HG03558 (cell line): Measurements from ENCODE around the gene PLXNA4.

Source experiments
- ATAC-seq: cut with Tn5 transposase; IDR thresholded peaks from one replicate; pipeline ENCODE4 v1.9.1; 2021; ENCODE audit warnings: moderate number of reproducible peaks; ENCODE audit not compliant: unreplicated experiment; ENCODE audit errors: extremely low read depth

PLXNA4 gene

DNA sequence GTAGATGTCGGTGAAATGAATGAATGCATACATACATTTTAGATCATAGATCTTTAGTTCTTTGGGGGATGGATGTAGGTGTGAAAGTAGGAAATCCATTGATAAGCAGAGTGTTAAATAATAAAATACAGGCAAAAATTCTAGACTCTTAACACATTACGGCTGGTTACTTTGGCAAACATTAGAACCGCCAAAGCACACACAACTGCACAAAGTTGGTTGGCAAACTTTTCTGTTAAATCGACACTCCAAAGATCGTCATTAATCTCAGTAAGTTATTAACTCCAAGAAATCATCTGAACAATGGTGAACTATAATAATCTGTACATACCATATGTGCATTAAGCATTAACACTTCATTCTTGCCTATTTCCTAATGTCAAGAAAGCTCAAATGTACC, 231.2 kb downstream of the PLXNA4 start:
- ATAC-seq = no peak

DNA sequence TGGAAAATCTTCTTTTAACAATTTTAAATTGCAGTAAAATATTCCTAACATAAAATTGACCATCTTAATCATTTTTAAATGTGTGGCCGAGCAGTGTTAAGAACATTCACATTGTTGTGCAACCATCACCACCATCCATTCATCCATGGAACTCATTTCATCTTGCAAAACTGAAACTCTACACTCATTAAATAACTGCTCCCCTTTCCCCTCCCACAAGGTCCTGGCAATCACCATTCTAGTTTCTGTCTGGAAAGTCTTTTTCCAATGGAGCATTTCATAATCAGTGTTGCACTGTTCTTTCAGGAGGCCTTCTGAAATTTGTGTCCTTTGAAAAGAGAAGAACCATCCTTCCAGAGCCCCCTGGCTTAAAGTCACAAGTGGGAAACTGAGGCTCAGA, 233.1 kb downstream of the PLXNA4 start:
- ATAC-seq = no peak

DNA sequence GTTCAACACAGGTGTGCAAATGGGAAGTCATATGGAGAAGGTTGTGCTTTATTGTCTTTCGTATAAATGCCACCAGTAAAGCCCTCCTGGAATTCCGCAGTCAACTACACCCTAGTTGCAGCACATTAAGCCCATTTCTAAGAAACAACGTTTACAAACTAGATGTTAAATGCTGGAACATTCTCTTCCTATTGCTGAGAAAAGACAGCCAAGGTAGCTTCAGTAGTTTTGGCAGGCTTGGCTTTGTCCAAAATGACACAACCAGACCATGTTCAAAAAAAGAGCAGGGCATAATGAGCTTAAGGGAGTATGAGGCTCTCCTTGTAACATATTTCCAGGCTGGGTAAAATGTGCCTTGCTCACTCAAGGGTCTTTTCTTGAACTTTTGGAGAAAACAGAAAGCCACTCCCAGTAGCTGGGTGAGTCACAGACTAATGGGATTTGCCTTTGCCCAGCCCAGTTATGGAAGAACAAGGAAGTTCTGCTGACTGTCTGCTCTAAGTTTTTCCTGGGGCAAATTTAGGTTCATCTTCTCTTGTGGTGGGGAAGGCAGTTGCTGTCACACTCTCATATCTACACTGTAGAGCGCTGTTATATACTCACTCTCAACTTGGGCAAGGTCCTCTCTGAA, 238.7 kb downstream of the PLXNA4 start:
- no peak for ATAC-seq

DNA sequence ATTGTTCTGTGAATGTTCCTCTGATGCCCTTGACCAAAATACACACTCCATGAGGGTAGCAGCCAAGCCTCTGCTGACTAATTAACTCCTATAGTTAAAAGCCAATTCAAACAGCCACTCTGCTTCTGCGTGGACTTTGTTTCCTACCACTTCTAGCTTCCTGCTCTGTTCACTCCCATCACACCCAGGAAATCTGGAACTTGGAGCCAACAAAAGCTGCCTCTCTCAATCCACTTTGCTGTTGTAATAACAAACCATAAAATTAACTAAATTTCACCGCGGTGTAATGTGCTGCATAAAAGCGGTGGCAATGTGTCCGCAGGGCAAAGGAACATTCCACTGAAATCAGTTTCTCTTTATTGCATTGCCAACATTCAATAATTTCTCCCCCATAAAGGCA, 239.5 kb downstream of the PLXNA4 start:
- ATAC-seq = no peak

DNA sequence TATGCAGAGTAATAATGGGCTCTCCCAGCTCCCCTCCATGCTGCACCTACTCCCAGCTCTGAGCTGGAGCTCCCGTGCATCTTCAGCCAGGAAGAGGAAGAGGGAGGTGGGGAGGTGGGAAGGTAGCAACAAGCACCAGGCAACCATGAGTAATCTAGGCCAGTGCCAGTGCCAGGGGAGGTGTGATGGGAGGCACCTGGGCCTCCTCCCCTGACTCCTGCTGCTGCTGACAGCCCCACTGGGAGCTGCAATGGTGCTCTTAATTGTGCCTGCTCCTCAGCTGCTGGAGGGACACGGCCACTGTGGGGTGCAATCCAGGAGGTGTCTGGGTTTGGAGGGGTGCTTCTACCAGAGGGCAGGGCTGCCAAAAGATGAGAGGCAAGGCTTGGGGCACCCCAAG, 243.0 kb downstream of the PLXNA4 start:
- no peak for ATAC-seq

DNA sequence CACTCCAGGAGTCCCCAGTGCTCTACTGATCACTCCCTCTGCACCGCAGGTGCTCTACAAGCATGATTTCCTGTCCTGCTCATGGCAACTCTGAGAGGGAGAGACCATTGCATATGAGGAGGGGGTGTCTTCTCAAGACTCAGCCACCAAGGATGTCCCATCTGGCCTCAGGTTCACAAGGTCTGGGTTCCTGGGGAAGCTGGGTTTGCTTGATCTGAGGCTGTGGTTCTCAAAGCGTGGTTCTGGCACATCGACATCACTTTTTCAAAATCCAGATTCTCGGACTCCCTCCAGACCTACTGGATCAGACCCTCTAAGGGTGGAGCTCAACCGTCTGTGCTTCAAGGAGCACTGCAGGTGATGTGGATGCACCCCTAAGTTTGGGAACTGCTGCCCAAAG, 247.5 kb downstream of the PLXNA4 start:
- no peak for ATAC-seq

DNA sequence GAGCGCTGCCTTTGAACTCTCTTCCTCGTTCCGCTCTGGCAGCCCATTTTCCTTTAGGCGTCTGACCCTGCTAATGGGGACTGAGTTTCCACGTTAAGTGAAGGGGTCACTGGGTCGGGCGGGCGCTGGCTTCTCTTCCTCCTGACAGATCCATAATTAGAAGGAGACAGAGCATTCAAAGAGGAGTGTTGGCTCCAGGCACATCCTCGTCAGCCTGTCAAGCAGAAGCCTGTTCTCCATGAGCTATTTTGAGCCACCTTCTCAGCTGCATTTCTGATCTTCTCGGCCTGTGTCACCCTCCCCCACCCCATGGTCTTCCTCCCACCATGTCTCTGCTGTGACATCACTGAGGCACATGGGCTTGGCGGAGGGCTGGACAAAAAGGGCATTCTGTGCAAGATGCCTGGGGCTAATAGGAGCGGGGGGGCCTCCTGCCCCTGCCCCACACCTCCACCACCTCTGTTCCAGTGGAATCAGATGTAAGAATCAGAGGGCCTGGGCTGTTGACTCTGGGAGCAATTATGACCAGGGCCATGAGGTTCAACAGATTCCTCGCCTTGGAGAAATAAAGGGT, 248.1 kb downstream of the PLXNA4 start:
- ATAC-seq = no peak

DNA sequence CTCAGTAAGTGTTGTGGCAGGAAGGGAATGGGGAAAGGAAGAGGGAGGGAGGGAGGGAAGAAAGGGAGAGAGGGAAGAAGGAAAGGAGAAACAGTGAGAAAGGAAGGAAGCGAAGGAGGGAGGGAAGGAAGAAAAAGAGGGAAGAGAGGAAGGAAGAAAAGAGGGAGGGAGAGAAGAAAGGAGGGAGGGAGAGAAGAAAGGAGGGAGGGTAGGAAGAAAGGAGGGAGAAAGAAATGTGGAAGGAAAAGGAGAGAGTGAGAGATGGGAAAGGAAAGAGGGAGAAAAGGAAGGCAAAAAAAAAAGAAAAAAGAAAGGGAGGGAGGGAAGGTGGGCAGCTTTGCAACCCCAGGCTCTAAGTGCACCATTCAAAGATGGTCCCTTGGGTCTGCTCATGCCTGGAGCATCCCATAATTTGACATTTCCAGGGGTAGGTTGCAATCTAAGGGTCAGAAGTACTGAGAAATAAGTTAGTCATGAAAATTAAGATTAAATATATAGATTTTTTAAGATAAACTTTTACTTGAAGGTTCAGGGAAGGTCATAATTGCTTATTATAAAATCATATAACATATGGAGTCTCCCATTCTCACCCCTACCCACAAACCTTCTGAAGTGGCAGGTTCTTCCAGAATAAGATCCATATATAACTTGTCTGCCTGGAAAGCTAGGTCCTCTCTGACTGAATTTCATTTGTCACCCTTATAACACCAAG, 249.2 kb downstream of the PLXNA4 start:
- ATAC-seq = no peak

DNA sequence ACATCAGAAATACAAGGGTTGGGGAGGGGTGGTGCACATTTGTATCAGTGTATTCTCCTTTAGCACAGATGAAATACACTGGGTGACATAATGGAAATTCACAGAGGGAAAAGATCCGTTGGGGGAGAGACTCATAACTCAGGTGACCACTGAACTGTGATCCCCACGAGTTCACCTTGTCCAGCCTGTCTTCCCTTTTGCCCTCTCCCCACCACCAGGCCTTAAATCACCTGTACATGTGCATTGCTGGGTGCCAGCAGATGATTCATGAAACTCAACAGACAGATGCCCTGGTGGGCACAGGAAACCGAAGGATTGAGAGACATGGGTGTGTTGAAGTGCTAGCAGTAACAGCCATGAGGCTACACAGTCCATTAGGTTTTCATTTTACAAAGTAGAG, 253.3 kb downstream of the PLXNA4 start:
- no peak for ATAC-seq

DNA sequence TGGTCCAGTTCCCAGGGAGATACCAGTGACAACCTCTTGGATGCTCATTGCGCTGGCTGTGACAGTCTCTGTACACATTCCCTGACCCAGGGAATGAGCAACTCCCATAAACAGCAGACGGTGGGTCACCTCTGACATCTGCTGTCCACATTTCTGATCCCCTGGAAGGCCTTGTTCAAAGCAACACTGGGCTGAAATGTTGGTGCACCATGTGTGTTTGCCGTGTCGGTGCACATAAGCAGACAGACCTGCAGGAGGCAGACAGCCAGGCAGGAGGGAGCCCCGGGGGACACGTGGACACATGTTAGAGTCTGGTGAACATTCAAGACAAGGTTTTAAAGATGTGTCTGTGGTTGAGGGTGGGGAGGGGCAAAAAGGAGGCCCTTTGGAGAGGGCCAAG, 254.9 kb downstream of the PLXNA4 start:
- ATAC-seq = no peak

DNA sequence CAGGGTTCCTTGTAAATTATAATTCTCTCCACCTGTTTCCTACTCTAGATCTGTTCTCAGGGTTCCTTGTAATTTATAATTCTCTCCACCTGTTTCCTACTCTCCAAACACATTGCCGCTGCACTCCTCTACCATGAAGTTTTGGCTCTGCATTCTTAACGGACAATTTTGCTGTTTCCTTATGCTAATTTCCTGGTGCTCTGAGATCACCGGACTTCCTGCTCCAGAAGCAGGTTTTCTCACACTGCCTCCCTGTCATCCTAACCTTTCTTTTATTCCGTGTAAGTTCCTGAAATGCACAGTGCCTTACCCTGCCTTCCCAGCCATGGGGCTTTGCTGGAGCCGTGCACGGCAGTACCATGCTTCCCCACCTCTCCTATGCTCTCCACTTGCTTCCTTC, 256.8 kb downstream of the PLXNA4 start:
- ATAC-seq = no peak

DNA sequence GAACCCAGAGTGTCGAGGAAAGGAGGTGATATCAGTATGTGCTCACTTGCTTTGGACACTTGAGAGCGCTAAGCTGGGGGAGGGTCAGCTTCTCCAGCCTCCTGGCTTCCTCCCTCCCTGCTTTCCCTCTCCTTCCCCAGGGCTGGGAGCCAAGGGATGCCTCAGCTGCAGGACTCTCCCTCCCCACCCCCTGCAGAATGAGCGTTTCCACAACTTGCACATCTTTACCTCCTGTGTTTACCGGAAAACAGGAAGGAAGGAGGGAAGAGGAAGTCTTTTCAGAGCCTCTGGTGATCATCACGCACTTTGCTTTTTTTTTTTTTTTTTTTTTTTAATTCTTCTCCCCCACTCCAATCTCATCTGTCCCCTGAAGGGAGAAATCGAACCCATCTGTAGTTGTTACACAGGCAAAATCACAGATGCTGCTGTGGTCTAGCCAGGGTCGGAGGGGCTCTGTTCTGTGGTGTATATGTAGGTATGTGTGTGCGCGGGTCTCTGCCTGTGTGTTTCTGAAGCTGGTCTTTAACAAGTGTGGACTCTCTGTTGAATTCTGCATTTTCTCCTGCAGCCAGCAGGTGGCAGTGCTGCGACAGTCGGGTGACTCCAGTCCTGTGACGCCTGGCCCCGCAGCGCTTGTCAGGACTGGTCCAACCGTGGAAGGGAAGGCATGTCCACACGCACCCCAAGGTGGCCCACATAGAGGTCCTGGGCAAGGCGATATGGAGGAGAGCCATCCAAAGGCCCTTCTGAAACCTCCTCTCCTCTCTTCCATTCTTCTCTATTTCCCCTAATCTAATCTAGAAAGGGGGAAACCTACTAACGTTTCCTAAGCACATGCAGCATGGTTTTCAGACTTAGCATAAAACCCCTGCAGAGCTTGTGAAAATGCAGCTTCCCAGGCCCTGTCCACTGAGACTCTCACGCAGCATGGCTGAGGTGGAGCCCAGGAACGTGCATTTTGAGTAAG, 257.6 kb downstream of the PLXNA4 start:
- peak; percentile 89 for ATAC-seq

DNA sequence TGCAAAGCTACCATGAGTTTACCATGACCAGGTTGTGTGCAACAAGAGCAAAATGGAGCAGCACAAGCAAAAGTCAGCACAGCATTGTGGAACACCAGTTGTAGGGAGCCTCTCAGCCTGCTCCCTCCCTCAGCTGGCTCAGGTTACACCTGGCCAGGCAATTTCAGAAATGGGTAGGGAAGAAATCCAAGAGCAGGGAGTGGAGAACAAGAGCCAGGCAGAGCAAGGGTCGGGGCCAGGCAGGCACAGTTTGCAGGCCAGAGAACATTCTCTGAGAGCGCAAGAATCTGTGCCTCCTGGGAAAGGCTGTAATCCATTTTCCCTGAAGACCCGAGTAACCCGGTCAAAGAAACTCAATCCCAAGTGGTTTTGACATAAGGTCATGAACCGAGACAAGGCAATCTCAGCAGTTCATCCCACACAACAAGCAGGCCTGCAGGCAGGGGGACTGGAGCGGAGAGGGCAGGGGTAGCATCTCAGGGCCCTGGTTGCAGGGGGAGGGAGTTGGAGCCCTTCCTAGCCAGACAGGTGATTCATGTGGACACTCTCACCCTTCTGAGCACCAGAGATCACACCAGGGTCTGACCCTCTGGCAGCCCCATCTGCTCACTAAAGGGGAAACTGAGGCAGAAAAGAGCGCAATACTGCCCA, 258.4 kb downstream of the PLXNA4 start:
- no peak for ATAC-seq

DNA sequence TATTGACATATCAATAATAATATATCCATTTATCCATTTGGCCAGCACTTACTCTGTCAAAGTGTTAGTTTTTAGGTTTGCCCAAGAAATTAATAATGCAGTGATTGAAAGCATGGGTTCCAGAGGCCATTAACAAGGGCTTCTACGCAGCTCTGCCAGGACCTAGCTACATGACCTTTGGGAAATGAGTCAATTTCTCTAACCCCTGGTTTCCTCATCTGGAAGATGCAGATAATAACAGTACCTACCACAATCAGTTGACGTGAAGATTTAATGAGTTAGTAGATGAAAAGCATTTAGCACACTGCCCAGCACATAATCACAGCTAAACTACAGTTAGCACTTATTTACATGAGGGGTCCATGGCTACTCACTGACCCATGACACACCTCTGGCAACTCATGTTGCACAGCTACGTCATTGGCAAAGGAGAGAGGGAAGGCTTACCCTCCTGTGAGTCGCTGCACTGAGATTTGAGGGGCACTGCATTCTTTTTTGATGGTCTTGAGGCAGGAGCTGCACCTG, 263.7 kb downstream of the PLXNA4 start:
- ATAC-seq = no peak

DNA sequence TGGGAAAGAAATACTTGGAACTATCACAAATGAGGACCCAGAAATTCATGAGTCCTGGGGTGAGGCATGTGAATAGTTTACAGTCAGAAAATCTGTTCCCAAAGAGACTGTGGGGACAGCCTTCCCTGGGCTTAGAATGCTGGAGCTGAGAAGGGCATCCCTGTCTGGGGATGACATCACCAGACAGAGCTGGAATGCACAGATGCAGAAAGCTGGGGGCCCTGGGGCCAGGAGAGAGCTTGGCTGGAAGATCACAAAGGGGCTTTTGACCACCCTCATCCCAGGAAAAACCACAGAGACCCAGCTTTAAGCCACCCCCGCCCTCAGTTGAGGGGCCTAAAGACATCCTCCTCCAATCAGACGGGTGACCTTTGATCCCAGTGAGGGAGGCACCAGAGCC, 264.5 kb downstream of the PLXNA4 start:
- ATAC-seq = no peak

DNA sequence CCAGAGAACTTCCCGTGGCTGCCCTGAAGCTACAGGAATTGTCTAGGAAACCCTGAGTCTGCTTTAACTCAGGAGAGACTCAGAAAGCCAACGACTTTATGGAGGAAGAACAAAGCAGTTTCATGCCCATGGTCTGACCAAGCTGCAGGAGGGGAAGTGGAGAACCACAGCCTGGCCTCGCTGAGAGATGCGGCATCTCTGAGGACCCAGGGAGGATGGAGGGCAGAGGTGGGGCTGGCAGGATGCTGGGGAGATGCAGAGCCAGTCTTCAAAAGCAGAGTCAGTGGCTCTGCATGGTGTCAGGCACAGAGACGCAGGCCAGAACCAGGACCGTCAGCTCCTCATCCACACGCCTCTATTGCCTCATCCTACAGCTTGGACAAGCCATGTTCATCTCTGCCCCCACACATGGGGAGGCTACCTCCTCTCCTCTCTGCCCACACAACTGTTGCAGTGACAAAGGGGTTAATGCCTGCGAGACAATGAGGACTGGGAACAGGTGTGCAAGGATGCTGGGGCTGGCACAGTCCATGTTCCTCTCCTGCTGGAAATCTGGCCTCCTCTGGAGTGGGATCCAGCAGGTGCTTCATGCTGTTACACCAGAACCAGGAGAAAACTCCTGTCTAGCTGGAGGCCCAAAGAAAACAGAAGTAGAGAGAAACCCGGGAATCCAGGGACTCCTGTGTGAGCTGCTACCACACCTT, 267.0 kb downstream of the PLXNA4 start:
- ATAC-seq = no peak

DNA sequence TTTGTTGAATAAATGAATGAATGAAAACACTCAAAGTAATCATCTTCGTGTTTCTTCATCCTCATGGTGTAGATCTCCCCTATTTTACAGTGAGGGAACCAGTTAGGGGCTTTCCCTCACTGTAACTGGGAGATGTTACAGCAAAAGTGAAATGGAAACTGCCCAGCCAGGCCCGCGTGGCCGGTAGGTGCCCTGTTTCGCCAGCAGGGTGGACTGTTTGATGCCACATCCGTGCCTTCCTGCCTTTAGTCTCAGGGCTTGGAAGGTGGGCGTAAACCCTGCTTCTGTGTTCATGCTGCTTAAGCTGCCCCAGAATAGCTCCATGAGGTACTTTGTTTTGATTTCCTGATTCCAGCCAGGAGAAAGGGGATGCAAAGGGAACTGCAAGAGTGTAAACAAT, 268.8 kb downstream of the PLXNA4 start:
- no peak for ATAC-seq

DNA sequence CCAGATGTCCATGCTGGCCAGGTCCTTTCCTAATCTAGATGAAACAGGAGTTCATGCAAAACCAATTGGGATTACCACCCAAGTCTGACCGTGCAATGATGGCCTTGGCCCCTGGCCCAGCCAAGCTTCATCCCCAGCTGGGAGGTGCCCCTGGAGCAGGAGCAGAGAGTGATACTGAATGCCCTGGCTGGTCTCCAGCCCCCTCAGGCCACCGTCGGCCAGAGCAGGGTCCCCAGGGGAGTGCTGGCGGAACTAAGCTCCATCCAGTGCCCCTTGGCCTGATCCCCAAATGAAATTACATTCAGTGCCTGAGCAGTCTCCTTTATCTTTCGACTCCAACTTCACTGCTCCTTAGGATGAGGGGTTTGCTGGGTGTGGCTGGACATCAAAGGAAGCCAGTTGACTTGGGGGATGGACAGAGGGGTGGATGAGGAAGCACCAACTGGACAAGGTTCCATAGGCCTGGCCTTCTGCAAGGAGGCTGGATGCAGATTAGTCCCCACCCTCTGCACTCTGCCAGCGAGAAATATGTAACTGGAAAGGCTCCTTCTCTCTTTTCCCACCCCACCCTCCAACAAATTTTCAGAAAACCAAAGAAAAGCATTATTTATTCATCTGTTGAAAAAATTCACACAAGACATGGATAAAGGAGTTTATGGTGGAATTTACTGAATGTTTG, 275.5 kb downstream of the PLXNA4 start:
- no peak for ATAC-seq

DNA sequence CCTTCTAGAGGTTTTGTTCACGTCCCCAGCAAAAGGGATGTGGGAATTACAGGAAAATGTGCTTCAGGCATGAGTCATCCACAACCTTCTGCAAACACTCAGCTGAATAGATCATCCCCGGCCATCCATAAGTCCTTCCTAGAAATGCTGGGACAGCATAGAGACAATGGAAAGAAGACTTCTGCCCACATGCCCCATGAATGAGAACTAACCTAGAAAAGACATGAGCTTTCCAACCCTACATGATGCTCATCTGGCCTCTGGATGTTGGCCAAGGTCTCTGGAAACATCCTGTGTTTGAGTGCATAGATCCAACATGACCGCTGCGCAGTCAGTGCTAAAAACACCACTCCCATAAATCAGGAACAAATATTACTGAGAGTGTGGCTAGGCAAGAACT, 277.5 kb downstream of the PLXNA4 start:
- no peak for ATAC-seq
